Measurements from ENCODE around the gene SNORC.

The SNORC gene

GRCh38 chr2:232908695-232909094, 38.6 kb downstream of the SNORC start:
- DNase-seq (ENCODE audit: low spot score) = no peak
- TF ChIP-seq CTCF (IDR thresholded peaks at IDR 0.05; ENCODE audit: extremely low read depth, insufficient read depth, missing control alignments) = no peak
- in situ Hi-C loops (cut with MboI; ENCODE audit: low pct_unique_long_range_greater_than_20kb, low sequenced_read_pairs, unreplicated experiment) = no loop called here

- no peak for TF ChIP-seq CTCF (IDR thresholded peaks at IDR 0.05; ENCODE audit: extremely low read depth, insufficient read depth, missing control alignments)
- in situ Hi-C loops (cut with MboI; ENCODE audit: low pct_unique_long_range_greater_than_20kb, low sequenced_read_pairs, unreplicated experiment) = no loop called here
- no peak for DNase-seq (ENCODE audit: low spot score)
Observed at GRCh38 chr2:232910376-232910775, 40.3 kb downstream of the SNORC start.

- in situ Hi-C loops (cut with MboI; ENCODE audit: low pct_unique_long_range_greater_than_20kb, low sequenced_read_pairs, unreplicated experiment) = no loop called here
- no peak for DNase-seq (ENCODE audit: low spot score)
- no peak for TF ChIP-seq CTCF (IDR thresholded peaks at IDR 0.05; ENCODE audit: extremely low read depth, insufficient read depth, missing control alignments)
Observed at GRCh38 chr2:232911712-232912277, 41.7 kb downstream of the SNORC start.

GRCh38 chr2:232913903-232914302, 43.8 kb downstream of the SNORC start:
- TF ChIP-seq CTCF (IDR thresholded peaks at IDR 0.05; ENCODE audit: extremely low read depth, insufficient read depth, missing control alignments) = no peak
- no peak for DNase-seq (ENCODE audit: low spot score)
- in situ Hi-C loops (cut with MboI; ENCODE audit: low pct_unique_long_range_greater_than_20kb, low sequenced_read_pairs, unreplicated experiment) = no loop called here

- no peak for DNase-seq (ENCODE audit: low spot score)
- in situ Hi-C loops (cut with MboI; ENCODE audit: low pct_unique_long_range_greater_than_20kb, low sequenced_read_pairs, unreplicated experiment) = no loop called here
- TF ChIP-seq CTCF (IDR thresholded peaks at IDR 0.05; ENCODE audit: extremely low read depth, insufficient read depth, missing control alignments) = no peak
Observed at GRCh38 chr2:232919141-232919540, 49.1 kb downstream of the SNORC start.

GRCh38 chr2:232920055-232920454, 50.0 kb downstream of the SNORC start:
- no peak for TF ChIP-seq CTCF (IDR thresholded peaks at IDR 0.05; ENCODE audit: extremely low read depth, insufficient read depth, missing control alignments)
- no peak for DNase-seq (ENCODE audit: low spot score)
- in situ Hi-C loops (cut with MboI; ENCODE audit: low pct_unique_long_range_greater_than_20kb, low sequenced_read_pairs, unreplicated experiment) = no loop called here

GRCh38 chr2:232920760-232921159, 50.7 kb downstream of the SNORC start:
- in situ Hi-C loops (cut with MboI; ENCODE audit: low pct_unique_long_range_greater_than_20kb, low sequenced_read_pairs, unreplicated experiment) = no loop called here
- no peak for TF ChIP-seq CTCF (IDR thresholded peaks at IDR 0.05; ENCODE audit: extremely low read depth, insufficient read depth, missing control alignments)
- DNase-seq (ENCODE audit: low spot score) = no peak
